Measurements from ENCODE around the gene TMEM138.

DNA sequence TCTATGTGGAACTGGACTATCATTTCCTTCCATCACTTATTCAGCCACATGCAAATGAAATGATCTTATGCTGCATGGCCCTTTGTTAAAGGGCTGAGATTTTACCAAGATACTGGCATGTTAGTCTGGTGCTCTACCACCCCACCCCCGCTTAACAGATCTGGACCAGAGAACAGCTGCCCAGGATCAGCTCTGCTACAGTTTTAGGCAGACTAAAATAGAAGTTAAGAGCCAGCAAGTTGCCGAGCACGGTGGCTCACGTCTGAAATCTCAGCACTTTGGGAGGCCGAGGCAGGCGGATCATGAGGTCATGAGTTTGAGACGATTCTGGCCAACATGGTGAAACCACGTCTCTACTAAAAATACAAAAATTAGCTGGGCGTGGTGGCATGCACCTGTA lies 33.8 kb upstream of the TMEM138 start:
- TF ChIP-seq, protein P1, sequence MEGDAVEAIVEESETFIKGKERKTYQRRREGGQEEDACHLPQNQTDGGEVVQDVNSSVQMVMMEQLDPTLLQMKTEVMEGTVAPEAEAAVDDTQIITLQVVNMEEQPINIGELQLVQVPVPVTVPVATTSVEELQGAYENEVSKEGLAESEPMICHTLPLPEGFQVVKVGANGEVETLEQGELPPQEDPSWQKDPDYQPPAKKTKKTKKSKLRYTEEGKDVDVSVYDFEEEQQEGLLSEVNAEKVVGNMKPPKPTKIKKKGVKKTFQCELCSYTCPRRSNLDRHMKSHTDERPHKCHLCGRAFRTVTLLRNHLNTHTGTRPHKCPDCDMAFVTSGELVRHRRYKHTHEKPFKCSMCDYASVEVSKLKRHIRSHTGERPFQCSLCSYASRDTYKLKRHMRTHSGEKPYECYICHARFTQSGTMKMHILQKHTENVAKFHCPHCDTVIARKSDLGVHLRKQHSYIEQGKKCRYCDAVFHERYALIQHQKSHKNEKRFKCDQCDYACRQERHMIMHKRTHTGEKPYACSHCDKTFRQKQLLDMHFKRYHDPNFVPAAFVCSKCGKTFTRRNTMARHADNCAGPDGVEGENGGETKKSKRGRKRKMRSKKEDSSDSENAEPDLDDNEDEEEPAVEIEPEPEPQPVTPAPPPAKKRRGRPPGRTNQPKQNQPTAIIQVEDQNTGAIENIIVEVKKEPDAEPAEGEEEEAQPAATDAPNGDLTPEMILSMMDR (conservative IDR thresholded peaks at IDR 0.05; ENCODE audit: low read length) = no peak
- TF ChIP-seq EZH2phosphoT487 (IDR thresholded peaks at IDR 0.05; ENCODE audit: borderline replicate concordance) = no peak

Measured in Loucy (cell line).